Measurements from ENCODE around the gene ATG5.
"Not testable (repeated sequence)": the region's sequence is repeated elsewhere in the genome, so short reads cannot be mapped to it uniquely, and the experiment has no call there.

DNA sequence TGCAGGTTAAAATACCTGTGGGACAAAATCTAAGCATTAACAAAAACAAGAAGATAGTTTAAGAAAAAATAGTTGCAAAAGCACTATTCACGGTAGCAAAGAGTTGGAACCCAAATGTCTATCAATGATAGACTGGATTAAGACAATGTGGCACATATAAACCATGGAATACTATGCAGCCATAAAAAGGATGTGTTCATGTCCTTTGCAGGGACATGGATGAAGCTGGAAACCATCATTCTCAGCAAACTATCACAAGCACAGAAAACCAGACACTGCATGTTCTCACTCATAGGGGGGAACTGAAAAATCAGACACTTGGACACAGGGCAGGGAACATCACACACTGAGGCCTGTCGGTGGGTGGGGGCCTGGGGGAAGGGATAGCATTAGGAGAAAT lies 65.8 kb downstream of the ATG5 start:
- TF ChIP-seq, protein P1, sequence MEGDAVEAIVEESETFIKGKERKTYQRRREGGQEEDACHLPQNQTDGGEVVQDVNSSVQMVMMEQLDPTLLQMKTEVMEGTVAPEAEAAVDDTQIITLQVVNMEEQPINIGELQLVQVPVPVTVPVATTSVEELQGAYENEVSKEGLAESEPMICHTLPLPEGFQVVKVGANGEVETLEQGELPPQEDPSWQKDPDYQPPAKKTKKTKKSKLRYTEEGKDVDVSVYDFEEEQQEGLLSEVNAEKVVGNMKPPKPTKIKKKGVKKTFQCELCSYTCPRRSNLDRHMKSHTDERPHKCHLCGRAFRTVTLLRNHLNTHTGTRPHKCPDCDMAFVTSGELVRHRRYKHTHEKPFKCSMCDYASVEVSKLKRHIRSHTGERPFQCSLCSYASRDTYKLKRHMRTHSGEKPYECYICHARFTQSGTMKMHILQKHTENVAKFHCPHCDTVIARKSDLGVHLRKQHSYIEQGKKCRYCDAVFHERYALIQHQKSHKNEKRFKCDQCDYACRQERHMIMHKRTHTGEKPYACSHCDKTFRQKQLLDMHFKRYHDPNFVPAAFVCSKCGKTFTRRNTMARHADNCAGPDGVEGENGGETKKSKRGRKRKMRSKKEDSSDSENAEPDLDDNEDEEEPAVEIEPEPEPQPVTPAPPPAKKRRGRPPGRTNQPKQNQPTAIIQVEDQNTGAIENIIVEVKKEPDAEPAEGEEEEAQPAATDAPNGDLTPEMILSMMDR (conservative IDR thresholded peaks at IDR 0.05; ENCODE audit: low read length): not testable (repeated sequence)
- not testable (repeated sequence) for TF ChIP-seq EZH2phosphoT487 (IDR thresholded peaks at IDR 0.05; ENCODE audit: borderline replicate concordance)

Measured in Loucy (cell line).